Mesendoderm (in vitro differentiated cells): Measurements from ENCODE around the gene CGNL1.

Source experiments
- DNase-seq: peaks from one replicate; pipeline ENCODE4 v3.0.0; 2013
- H2AK5ac ChIP-seq: 2 replicates; pipeline ENCODE4 v1.6.1; 2013; ENCODE audit warnings: low read length, inconsistent platforms
- H2BK120ac ChIP-seq: 2 replicates; pipeline ENCODE4 v1.6.1; 2013; ENCODE audit warnings: low read depth, mild to moderate bottlenecking, low read length, moderate library complexity, mixed read lengths
- H2BK15ac ChIP-seq: replicated peaks from 2 replicates; pipeline ENCODE4 v1.6.1; 2013; ENCODE audit warnings: low read depth, mild to moderate bottlenecking, moderate library complexity
- H2BK5ac ChIP-seq: 2 replicates; pipeline ENCODE4 v1.6.1; 2013; ENCODE audit warnings: low read length, inconsistent platforms
- H3K18ac ChIP-seq: 2 replicates; pipeline ENCODE4 v1.6.1; 2013; ENCODE audit warnings: mild to moderate bottlenecking, low read length, mixed read lengths
- H3K23ac ChIP-seq: one replicate; pipeline ENCODE4 v1.6.1; 2013; ENCODE audit warnings: low read length
- H3K27ac ChIP-seq: 2 replicates; pipeline ENCODE4 v1.5.1; 2013; ENCODE audit warnings: low read depth, mild to moderate bottlenecking, inconsistent platforms, low read length, moderate library complexity
- H3K27me3 ChIP-seq: 2 replicates; pipeline ENCODE4 v1.6.1; 2013; ENCODE audit warnings: low read length, control low read depth, mild to moderate bottlenecking, inconsistent platforms; ENCODE audit not compliant: insufficient read depth, poor library complexity
- H3K36me3 ChIP-seq: 2 replicates; pipeline ENCODE4 v1.6.1; 2013; ENCODE audit warnings: low read length, inconsistent platforms; ENCODE audit not compliant: control insufficient read depth, insufficient read depth
- H3K4ac ChIP-seq: one replicate; pipeline ENCODE4 v1.6.1; 2013; ENCODE audit warnings: low read depth, mild to moderate bottlenecking, low read length, moderate library complexity
- H3K4me1 ChIP-seq: 2 replicates; pipeline ENCODE4 v1.6.1; 2013; ENCODE audit warnings: low read depth, low read length, inconsistent platforms; ENCODE audit not compliant: control insufficient read depth
- H3K4me2 ChIP-seq: 2 replicates; pipeline ENCODE4 v1.6.1; 2013; ENCODE audit warnings: low read length
- H3K4me3 ChIP-seq: 2 replicates; pipeline ENCODE4 v1.5.1; 2013; ENCODE audit warnings: mild to moderate bottlenecking, low read length
- H3K56ac ChIP-seq: one replicate; pipeline ENCODE4 v1.6.1; 2013; ENCODE audit warnings: low read length
- H3K79me1 ChIP-seq: 2 replicates; pipeline ENCODE4 v1.6.1; 2013; ENCODE audit warnings: low read length, inconsistent platforms
- H3K79me2 ChIP-seq: 2 replicates; pipeline ENCODE4 v1.6.1; 2013; ENCODE audit warnings: mild to moderate bottlenecking, low read length; ENCODE audit not compliant: control insufficient read depth, insufficient read depth
- H3K9ac ChIP-seq: 2 replicates; pipeline ENCODE4 v1.6.1; 2013; ENCODE audit warnings: low read length, inconsistent platforms
- H4K5ac ChIP-seq: one replicate; pipeline ENCODE4 v1.6.1; 2013; ENCODE audit warnings: low read length
- H4K8ac ChIP-seq: one replicate; pipeline ENCODE4 v1.6.1; 2013; ENCODE audit warnings: low read depth, mild to moderate bottlenecking, control low read depth, low read length, moderate library complexity
- WGBS: extraction: QIAGEN DNeasy Blood & Tissue Kit; methylation state at CpG from one replicate; pipeline ENCODE4 v1.1.7; 2013; ENCODE audit warnings: low lambda C conversion rate, missing lambda C conversion rate; ENCODE audit not compliant: insufficient coverage; ENCODE audit errors: extremely low coverage; 5-methylcytosine and 5-hydroxymethylcytosine counted together

The CGNL1 gene

GRCh38 chr15:57382969-57383368, 6.7 kb downstream of the CGNL1 start:
- Histone ChIP-seq H3K36me3 (no peaks in the 10 kb centered on the region), H3K27ac (no peak overlapping the region), H4K5ac (no peak overlapping the region), H3K18ac (no peak overlapping the region), H2BK15ac (no peak overlapping the region), H3K4me1 (peaks cover 23% of the 10 kb centered on the region), H3K79me1 (peaks cover 11% of the 10 kb centered on the region), H3K23ac (no peak overlapping the region), H3K4ac (no peak overlapping the region), H2BK5ac (no peak overlapping the region), H3K4me3 (no peak overlapping the region), H3K79me2 (peaks cover 6% of the 10 kb centered on the region), H2AK5ac (no peak overlapping the region), H4K8ac (no peak overlapping the region), H3K27me3 (no peaks in the 10 kb centered on the region), H2BK120ac (no peak overlapping the region), H3K56ac (no peak overlapping the region), H3K9ac (no peak overlapping the region), H3K4me2 (no peak overlapping the region)
- DNase-seq, result peak; percentile 90
- no CpG with 5 or more reads among the region's 1 CpG for WGBS

- peak overlapping the region; percentile 54 for H3K18ac ChIP-seq
- no peak overlapping the region for H3K27ac ChIP-seq
- no peak overlapping the region for H3K4me3 ChIP-seq
- no peak overlapping the region for H2AK5ac ChIP-seq
- WGBS, result no CpG with 5 or more reads among the region's 2 CpGs
- H2BK5ac ChIP-seq, result no peak overlapping the region
- H3K4me1 ChIP-seq, result peaks cover 25% of the 10 kb centered on the region
- H4K8ac ChIP-seq, result no peak overlapping the region
- peak overlapping the region; percentile 37 for H3K56ac ChIP-seq
- no peak overlapping the region for H2BK15ac ChIP-seq
- no peak overlapping the region for H4K5ac ChIP-seq
- H3K9ac ChIP-seq, result no peak overlapping the region
- DNase-seq, result no peak
- H3K4me2 ChIP-seq, result no peak overlapping the region
- H3K23ac ChIP-seq, result no peak overlapping the region
- no peaks in the 10 kb centered on the region for H3K27me3 ChIP-seq
- H3K79me1 ChIP-seq, result peaks cover 9% of the 10 kb centered on the region
- H3K79me2 ChIP-seq, result peaks cover 6% of the 10 kb centered on the region
- no peak overlapping the region for H2BK120ac ChIP-seq
- H3K36me3 ChIP-seq, result no peaks in the 10 kb centered on the region
- no peak overlapping the region for H3K4ac ChIP-seq
These were observed 7.7 kb downstream of the CGNL1 start for GRCh38 chr15:57384024-57384423.

GRCh38 chr15:57384816-57385215, 8.5 kb downstream of the CGNL1 start:
- H3K4me1 ChIP-seq, result peaks cover 25% of the 10 kb centered on the region
- H3K18ac ChIP-seq, result no peak overlapping the region
- no peak overlapping the region for H4K8ac ChIP-seq
- no peak overlapping the region for H3K23ac ChIP-seq
- H3K4ac ChIP-seq, result no peak overlapping the region
- no peak overlapping the region for H2BK120ac ChIP-seq
- H3K4me2 ChIP-seq, result no peak overlapping the region
- H3K27me3 ChIP-seq, result no peaks in the 10 kb centered on the region
- no peak overlapping the region for H3K4me3 ChIP-seq
- no peak overlapping the region for H2BK5ac ChIP-seq
- no peaks in the 10 kb centered on the region for H3K36me3 ChIP-seq
- no peak for DNase-seq
- no peak overlapping the region for H4K5ac ChIP-seq
- H3K79me1 ChIP-seq, result peaks cover 9% of the 10 kb centered on the region
- WGBS, result no CpG with 5 or more reads among the region's 2 CpGs
- no peak overlapping the region for H3K9ac ChIP-seq
- no peak overlapping the region for H3K56ac ChIP-seq
- H2BK15ac ChIP-seq, result no peak overlapping the region
- H2AK5ac ChIP-seq, result no peak overlapping the region
- peaks cover 6% of the 10 kb centered on the region for H3K79me2 ChIP-seq
- H3K27ac ChIP-seq, result no peak overlapping the region

GRCh38 chr15:57385923-57386390, 9.7 kb downstream of the CGNL1 start:
- Histone ChIP-seq H3K4me2 (no peak overlapping the region), H3K4me3 (no peak overlapping the region), H2BK120ac (no peak overlapping the region), H2BK15ac (no peak overlapping the region), H3K9ac (no peak overlapping the region), H3K4ac (peak overlapping the region; percentile 25), H3K27me3 (no peaks in the 10 kb centered on the region), H4K8ac (no peak overlapping the region), H3K36me3 (no peaks in the 10 kb centered on the region), H3K79me1 (peaks cover 9% of the 10 kb centered on the region), H3K27ac (no peak overlapping the region), H4K5ac (no peak overlapping the region), H3K18ac (peak overlapping the region; percentile 54), H3K56ac (peak overlapping the region; percentile 17), H2AK5ac (no peak overlapping the region), H3K4me1 (peaks cover 25% of the 10 kb centered on the region), H3K79me2 (peaks cover 3% of the 10 kb centered on the region), H2BK5ac (no peak overlapping the region), H3K23ac (no peak overlapping the region)
- peak; percentile 60 for DNase-seq
- WGBS, result no CpG with 5 or more reads among the region's 7 CpGs

- WGBS, result no CpG with 5 or more reads among the region's 4 CpGs
- no peak overlapping the region for H3K27ac ChIP-seq
These were observed 10.7 kb downstream of the CGNL1 start for GRCh38 chr15:57386976-57387375.

GRCh38 chr15:57387564-57388076, 11.3 kb downstream of the CGNL1 start:
- Histone ChIP-seq H3K9ac (peak overlapping the region; percentile 50), H3K27ac (peak overlapping the region; percentile 28), H2BK5ac (no peak overlapping the region), H3K79me1 (peaks cover 8% of the 10 kb centered on the region), H3K4me2 (no peak overlapping the region), H3K27me3 (no peaks in the 10 kb centered on the region), H3K23ac (no peak overlapping the region), H3K56ac (peak overlapping the region; percentile 71), H2AK5ac (no peak overlapping the region), H4K5ac (no peak overlapping the region), H3K36me3 (no peaks in the 10 kb centered on the region), H3K4me1 (peaks cover 22% of the 10 kb centered on the region), H3K4me3 (no peak overlapping the region), H2BK15ac (peak overlapping the region; percentile 23), H4K8ac (peak overlapping the region; percentile 28), H2BK120ac (peak overlapping the region; percentile 88), H3K79me2 (peaks cover 4% of the 10 kb centered on the region), H3K4ac (peak overlapping the region; percentile 37), H3K18ac (peak overlapping the region; percentile 94)
- WGBS, result no CpG with 5 or more reads among the region's 3 CpGs
- no peak for DNase-seq

More at GRCh38 chr15:57386976-57387375, 10.7 kb downstream of the CGNL1 start:
- no peak for DNase-seq
- H3K79me1 ChIP-seq, result peaks cover 8% of the 10 kb centered on the region
- H3K56ac ChIP-seq, result peak overlapping the region; percentile 71
- no peak overlapping the region for H3K4me2 ChIP-seq
- no peak overlapping the region for H3K4ac ChIP-seq
- peak overlapping the region; percentile 1 for H3K18ac ChIP-seq
- no peaks in the 10 kb centered on the region for H3K36me3 ChIP-seq
- no peak overlapping the region for H4K5ac ChIP-seq
- no peaks in the 10 kb centered on the region for H3K27me3 ChIP-seq
- no peak overlapping the region for H2AK5ac ChIP-seq
- H3K79me2 ChIP-seq, result peaks cover 4% of the 10 kb centered on the region
- no peak overlapping the region for H3K23ac ChIP-seq
- H3K4me3 ChIP-seq, result no peak overlapping the region
- no peak overlapping the region for H2BK120ac ChIP-seq
- no peak overlapping the region for H2BK5ac ChIP-seq
- H2BK15ac ChIP-seq, result no peak overlapping the region
- H3K4me1 ChIP-seq, result peaks cover 25% of the 10 kb centered on the region
- H3K9ac ChIP-seq, result no peak overlapping the region
- H4K8ac ChIP-seq, result no peak overlapping the region
